ENCODE results near the gene RAD51B. TPM values are rescaled to one million over a fixed set of nuclear protein-coding genes. Genes with fewer than 3 reads are reported as not detected.
A peak's percentile ranks its signal among the peaks of the same experiment; 100 is the strongest.

RAD51B gene
- total and polyA plus RNA-seq, 4 donors = 2.5 to 95.0 (median 9.6) TPM

DNA sequence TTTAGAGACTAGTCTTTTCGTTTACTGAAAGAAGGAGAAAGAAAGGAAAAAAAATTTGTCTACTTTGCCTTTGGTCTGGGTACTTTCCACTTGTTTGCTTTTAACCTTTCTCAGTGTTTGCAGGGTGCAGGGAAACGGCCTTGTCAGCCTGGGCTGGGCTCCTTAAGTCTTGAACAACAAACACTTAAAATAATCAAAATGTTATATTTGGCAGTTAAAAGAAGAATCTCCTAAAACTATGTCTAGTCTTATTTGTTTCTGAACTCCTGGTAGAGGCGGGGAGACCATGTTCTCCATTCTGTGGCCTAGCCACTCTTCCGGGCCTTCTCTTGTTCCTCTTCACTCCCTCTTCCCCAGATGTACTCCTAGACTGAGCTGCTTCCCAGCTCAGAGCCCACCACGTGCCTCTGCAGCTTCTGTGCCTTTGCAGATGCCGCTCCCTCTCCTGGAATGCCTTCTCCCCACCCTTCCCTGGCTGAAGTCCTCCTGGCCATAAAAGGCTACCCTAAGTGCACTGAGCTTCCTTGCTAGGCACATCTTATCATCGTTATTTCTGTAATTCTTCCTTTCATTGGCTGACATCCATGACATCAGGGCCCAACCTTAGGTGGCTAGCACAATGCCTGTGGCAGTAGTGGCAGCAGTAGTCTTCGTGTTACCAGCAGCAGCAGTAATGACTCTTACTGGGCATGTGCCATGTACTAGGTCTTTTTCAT is 540.4 kb downstream of the RAD51B start:
- TF ChIP-seq, protein P1, sequence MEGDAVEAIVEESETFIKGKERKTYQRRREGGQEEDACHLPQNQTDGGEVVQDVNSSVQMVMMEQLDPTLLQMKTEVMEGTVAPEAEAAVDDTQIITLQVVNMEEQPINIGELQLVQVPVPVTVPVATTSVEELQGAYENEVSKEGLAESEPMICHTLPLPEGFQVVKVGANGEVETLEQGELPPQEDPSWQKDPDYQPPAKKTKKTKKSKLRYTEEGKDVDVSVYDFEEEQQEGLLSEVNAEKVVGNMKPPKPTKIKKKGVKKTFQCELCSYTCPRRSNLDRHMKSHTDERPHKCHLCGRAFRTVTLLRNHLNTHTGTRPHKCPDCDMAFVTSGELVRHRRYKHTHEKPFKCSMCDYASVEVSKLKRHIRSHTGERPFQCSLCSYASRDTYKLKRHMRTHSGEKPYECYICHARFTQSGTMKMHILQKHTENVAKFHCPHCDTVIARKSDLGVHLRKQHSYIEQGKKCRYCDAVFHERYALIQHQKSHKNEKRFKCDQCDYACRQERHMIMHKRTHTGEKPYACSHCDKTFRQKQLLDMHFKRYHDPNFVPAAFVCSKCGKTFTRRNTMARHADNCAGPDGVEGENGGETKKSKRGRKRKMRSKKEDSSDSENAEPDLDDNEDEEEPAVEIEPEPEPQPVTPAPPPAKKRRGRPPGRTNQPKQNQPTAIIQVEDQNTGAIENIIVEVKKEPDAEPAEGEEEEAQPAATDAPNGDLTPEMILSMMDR (IDR thresholded peaks at IDR 0.05; ENCODE audit: control extremely low read depth, extremely low read depth) = no peak
- WGBS, 2 donors = 45 to 52% methylated on average over 8 of the region's 8 CpGs
- H3K9me3 ChIP-seq (ENCODE audit: control insufficient read depth in 4 of 4, insufficient read depth in 3 of 4, low read length in 3 of 4) = no peaks in the 10 kb centered on the region
- H3K9ac ChIP-seq (ENCODE audit: insufficient read depth in 1 of 2, low read length in 2 of 2) = no peak overlapping the region
- no peak overlapping the region for H3K4me3 ChIP-seq
- H3K36me3 ChIP-seq (ENCODE audit: control insufficient read depth in 4 of 4, insufficient read depth in 4 of 4, low read length in 4 of 4) = no peaks in the 10 kb centered on the region
- peaks cover 0 to 44% (median 24%) of the 10 kb centered on the region in 5 donors for H3K4me1 ChIP-seq (ENCODE audit: control insufficient read depth in 5 of 5, insufficient read depth in 5 of 5, low read length in 5 of 5)
- H3K27me3 ChIP-seq (ENCODE audit: control insufficient read depth in 3 of 3, insufficient read depth in 3 of 3, low read length in 2 of 3) = no peaks in the 10 kb centered on the region
- peak overlapping the region in 1 of 2 donors; percentile 71 for H3K27ac ChIP-seq (ENCODE audit: low read depth in 1 of 2, low read length in 1 of 2)
- ATAC-seq (ENCODE audit: insufficient read depth, low FRiP score) = peak; percentile 74
- DNase-seq = peak in 1 of 3 donors; percentile 52

DNA sequence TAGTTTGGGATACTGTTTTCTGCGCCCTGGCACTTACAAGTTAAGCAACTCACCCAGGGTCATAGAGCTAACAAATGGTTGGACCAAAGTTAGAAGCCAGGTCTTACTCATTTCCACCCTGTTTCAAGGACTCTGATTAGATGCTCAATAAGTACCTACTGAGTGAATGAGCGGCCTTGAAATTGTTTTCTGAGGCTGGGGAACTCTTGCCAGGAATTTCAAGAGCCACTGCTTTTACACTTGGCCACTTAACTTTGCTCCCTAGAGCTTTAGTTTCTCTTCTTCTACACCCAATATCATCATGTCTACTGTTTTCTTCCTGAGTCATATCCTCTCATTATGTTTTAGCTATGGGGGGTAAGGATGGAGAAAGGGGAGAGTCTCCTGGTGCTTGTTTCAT is 541.7 kb downstream of the RAD51B start:
- Histone ChIP-seq H3K9me3 (ENCODE audit: control insufficient read depth in 4 of 4, insufficient read depth in 3 of 4, low read length in 3 of 4) (no peaks in the 10 kb centered on the region), H3K9ac (ENCODE audit: insufficient read depth in 1 of 2, low read length in 2 of 2) (no peak overlapping the region), H3K27me3 (ENCODE audit: control insufficient read depth in 3 of 3, insufficient read depth in 3 of 3, low read length in 2 of 3) (no peaks in the 10 kb centered on the region), H3K4me3 (no peak overlapping the region), H3K27ac (ENCODE audit: low read depth in 1 of 2, low read length in 1 of 2) (peak overlapping the region in 1 of 2 donors; percentile 71), H3K4me1 (ENCODE audit: control insufficient read depth in 5 of 5, insufficient read depth in 5 of 5, low read length in 5 of 5) (peaks cover under 1 to 56% (median 29%) of the 10 kb centered on the region in 5 donors), H3K36me3 (ENCODE audit: control insufficient read depth in 4 of 4, insufficient read depth in 4 of 4, low read length in 4 of 4) (no peaks in the 10 kb centered on the region)
- DNase-seq (peak in 1 of 3 donors; percentile 64), ATAC-seq (ENCODE audit: insufficient read depth, low FRiP score) (peak; percentile 60)
- TF ChIP-seq, protein P1 (IDR thresholded peaks at IDR 0.05; ENCODE audit: control extremely low read depth, extremely low read depth) = no peak
- 78 to 94% methylated on average over 2 of the region's 2 CpGs for WGBS, 2 donors

DNA sequence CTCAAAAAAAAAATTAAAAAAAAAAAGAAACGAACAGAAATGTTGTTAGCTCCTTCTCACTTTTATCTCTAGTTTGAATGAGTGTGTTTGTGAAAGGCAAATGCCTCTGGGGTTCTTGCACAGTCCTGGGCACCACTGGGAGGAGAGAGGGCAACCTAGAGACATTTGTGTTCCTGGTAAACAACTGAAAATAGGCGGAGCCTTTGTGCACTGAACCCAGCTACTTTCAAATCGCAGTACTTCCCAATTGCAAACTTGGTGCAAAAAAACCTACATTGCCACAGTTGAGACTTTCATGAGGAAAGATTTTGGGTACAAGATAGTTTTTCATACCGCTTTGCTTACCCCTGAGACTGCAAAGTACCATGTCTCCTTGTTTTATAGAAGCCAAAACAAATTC is 543.3 kb downstream of the RAD51B start:
- Histone ChIP-seq H3K9ac (ENCODE audit: insufficient read depth in 1 of 2, low read length in 2 of 2) (no peak overlapping the region), H3K4me3 (no peak overlapping the region), H3K27ac (ENCODE audit: low read depth in 1 of 2, low read length in 1 of 2) (no peak overlapping the region), H3K27me3 (ENCODE audit: control insufficient read depth in 3 of 3, insufficient read depth in 3 of 3, low read length in 2 of 3) (no peaks in the 10 kb centered on the region), H3K9me3 (ENCODE audit: control insufficient read depth in 4 of 4, insufficient read depth in 3 of 4, low read length in 3 of 4) (no peaks in the 10 kb centered on the region), H3K36me3 (ENCODE audit: control insufficient read depth in 4 of 4, insufficient read depth in 4 of 4, low read length in 4 of 4) (no peaks in the 10 kb centered on the region), H3K4me1 (ENCODE audit: control insufficient read depth in 5 of 5, insufficient read depth in 5 of 5, low read length in 5 of 5) (peaks cover 6 to 72% (median 41%) of the 10 kb centered on the region in 5 donors)
- peak in 1 of 3 donors; percentile 33 for DNase-seq
- TF ChIP-seq, protein P1 (IDR thresholded peaks at IDR 0.05; ENCODE audit: control extremely low read depth, extremely low read depth) = no peak
- WGBS, 2 donors = 44 to 68% methylated on average over 4 of the region's 4 CpGs
- ATAC-seq (ENCODE audit: insufficient read depth, low FRiP score) = no peak
